HG02610 (cell line): Measurements from ENCODE around the gene DZIP1.

Experiments used
- ATAC-seq: cut with Tn5 transposase; IDR thresholded peaks from one replicate; pipeline ENCODE4 v1.9.1; 2021; ENCODE audit warnings: mild to moderate bottlenecking, moderate library complexity; ENCODE audit not compliant: unreplicated experiment

The DZIP1 gene

DNA sequence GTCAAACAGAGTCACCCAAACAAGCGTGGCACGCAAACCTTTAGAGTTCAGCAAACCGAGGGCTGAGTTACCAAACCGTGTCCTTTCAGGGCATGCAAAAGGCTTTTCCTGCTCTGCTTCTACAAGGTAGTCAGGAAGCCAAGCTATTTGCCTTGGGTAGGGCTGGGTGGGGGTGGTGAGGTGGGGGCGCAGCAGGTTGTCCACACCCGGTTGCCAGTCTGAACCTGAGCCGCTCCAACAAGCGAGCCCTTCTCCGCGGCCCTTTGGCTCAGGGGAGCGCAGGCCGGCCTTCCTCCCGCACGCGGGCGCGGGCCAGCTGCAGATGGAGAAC lies 92.3 kb downstream of the DZIP1 start:
- no peak for ATAC-seq

DNA sequence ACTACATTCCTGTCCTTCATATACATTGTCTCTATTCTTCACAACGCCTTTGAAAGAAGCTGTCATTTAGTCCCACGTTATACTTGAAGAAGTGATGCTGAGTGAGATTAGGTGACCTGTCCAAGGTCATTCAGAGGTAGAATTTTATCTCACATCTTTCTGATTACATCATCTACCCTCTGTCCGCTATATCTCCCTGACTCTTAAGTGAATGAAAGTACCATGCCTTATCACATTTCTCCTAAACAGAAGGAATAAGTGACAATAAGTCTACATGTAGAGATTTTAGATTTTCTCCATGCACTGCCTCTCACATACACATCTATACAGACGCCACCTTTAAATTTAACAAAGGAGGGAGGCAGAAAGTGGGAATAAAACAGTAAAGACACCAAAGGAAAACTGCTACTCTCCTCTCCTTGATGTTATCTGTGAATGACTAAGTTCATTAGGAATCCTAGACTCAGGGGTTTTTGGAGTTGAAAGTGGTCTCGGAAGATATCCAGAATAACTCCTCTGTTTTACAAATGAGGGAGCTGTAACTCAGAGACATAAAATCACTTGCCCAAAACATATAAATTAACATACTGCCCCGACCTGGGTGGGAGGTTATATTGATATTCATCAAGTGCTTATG lies 96.9 kb downstream of the DZIP1 start:
- ATAC-seq, result no peak

DNA sequence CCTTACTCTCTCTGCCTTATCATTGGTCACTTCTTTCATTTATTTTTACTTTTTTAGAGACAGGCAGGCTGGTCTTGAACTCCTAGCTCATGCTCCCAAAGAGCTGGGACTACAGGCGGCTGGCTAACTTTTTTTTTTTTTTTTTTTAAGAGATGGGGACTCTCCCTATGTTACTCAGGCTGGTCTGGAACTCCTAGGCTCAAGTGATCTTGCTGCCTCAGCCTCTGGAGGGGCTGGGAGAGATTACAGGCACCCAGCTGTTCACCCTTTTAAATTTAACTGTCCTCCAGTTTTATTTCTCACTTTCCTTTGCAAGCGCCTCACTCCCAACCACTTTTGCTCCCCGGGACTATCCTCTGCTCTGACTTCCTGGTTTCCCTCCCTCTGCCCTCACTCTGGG lies 97.6 kb downstream of the DZIP1 start:
- no peak for ATAC-seq

DNA sequence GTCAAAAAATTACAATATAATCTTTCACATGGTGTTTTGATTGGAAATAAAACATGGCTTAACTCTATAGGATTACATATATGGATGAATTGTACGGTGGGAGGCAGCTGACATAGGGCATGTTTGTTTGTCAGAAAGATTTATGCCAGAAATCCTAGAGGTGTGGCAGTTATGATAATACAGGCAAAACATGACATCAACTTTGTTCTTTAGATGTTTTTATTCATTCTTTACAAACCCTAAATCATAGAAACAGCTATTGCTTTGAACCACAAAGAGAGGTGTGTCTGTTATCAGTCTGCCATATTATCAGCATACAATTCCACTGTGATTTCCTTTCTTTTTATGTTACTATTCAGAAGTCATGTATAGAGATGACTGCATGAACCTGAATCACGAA lies 100.2 kb downstream of the DZIP1 start:
- no peak for ATAC-seq

DNA sequence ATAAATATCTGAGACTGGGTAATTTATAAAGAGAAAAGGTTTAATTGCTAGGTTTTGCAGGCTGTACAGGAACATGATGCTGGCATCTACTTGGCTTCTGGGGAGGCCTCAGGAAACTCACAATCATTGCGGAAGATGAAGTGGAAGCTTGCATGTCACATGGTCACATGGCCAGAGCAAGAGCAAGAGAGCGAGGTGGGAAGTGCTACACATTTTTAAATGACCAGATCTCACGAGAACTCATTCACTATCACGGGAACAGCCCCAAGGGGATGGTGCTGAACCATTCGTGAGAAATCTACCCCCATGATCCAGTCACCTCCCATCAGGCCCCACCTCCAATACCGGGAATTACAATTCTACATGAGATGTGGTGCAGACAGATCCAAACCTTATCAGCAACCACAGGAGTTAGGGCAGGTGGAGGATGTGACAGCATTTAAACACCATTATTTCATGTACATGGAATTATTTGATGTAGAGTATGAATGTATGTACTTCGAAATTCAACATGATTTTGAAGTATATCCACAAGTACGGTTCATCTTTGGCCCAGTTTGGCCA lies 102.5 kb downstream of the DZIP1 start:
- ATAC-seq, result no peak

DNA sequence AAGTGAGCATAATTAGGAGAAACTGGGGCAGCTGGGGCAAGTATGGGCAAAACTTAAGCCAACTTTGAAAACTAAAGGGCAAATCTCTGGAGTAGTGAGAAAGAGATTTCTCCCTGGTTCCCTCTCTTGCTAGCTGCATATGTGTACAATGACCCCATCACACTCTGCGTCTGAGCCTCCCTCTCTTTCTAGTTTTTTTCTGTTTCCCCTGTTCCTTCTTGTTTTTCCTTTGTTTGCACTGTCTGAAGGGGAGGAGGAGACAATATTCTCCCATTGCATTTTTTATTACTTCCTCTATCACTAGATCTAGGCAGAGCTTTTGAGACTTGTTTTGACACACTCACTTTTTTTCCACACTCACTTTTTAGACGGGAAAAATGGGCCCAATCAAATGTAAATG lies 103.2 kb downstream of the DZIP1 start:
- no peak for ATAC-seq

DNA sequence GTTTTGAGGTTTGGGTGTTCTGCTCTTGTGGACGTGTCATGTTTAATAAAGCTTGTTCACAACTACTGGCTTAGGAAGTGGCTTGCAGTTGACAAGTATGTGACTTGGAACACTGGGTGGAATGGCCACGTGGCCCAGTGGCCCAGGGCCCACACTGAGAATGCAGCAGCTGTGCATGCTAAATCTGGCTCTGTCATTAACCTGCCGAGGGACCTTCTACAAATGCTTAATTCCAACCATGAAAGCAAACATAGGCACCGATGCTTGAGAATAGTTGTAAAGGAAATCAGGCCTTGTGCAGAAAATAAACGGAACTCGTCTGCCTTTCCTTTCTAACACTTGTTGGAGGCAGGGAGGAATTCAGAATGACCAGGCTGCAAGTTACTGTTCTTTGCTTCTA lies 103.6 kb downstream of the DZIP1 start:
- ATAC-seq, result no peak

DNA sequence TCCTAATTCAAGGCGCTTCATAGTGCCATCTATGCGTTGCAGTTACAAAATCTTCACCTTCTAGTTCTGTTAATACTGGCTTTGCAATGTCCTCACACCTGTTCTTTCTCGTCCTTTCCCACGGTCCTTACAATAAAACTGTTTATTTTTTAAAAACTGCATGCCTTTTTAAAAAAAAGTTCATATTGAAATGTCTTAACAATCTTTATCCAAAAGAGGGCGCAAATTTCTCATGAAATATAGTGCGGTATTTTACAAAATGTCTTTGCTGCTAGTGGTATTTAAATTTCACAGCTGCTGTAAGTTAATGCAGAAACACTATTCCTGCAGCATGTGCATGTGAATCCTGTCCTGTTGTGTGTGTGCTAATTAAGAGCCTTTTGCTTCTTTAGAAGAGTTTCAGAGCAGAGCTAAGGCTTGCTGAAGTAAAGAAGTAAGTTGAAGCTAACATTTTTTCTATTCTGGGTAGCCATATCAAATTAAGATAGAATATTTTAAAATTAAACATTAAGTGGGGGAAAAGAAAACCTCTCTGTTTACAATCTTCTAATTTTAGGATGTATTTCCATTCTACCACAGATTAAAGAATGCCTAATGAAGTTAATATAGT lies 107.8 kb downstream of the DZIP1 start:
- ATAC-seq, result no peak

DNA sequence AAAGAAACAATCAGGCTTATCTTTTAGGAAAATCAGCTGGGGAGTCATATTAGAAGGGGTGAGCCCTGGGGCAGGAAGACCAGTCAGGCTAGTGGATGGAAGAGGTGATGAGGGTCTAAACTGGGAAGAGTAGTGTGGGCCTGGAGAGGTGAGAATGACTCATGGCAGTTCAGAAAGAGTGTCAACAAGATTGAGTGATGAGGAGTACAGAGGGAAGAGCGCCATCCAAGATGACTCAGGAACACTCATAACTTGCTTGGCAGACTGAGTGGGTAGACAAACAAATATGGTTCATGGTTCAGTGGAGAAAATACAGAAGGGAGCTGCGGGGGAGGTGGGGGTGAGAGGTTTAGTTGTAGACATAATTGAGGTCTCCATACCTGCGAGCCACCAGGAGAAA lies 109.3 kb downstream of the DZIP1 start:
- ATAC-seq, result peak; percentile 71

DNA sequence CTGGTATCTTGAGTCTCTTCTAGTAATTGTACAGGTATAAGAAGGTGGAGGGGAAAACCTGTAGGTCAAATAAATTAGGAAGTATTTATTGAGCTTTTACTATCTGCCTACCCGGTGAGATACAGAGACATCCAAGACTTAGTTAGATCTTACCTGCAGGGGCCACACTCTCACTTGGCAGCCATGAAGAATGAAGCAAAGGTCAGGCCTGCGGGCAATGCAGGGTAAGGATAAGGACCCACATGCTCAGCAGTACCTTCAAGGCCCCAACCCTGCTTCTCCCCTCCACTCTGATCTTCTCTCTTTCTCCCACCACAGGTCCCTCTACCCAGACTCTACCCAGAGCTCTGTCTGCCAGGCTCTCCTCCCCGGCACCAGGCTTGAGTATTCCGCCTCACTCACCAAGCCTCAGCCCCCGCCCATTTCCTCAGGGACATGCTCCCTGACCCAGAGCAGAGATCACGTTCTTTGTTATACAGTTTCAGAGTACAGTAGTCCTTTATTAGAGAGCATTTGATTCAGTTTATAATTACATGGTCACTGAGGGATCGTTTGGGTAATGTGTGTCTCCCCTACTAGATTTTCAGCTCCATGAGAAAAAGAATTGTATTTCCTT lies 110.9 kb downstream of the DZIP1 start:
- ATAC-seq, result no peak

DNA sequence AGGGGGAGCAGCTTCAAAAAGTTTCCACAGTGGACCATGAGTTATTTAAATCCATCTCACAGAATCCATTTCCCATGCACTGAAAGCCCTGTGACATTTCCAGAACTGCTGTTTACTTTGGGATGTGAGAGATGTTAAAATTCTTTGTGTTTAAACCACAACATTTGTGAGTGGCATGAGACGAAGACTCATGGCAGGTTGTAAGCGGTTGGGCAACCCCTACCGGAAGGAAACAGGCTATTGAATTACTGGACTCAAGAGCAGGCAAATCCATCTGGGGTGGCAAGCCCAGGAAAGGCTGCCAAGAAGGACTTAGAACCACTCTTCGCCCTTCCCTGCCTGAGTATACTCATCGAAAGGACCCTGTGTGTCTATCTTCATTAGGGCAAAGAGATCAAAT lies 114.3 kb downstream of the DZIP1 start:
- no peak for ATAC-seq
